Neutrophil (primary cell): Measurements from ENCODE around the gene TCEAL7.

Experiments
- H3K27ac ChIP-seq: fragments of 200-600 bp; sonication (generic); 2 replicates; pipeline ENCODE4 v1.5.1; 2016; ENCODE audit warnings: mild to moderate bottlenecking, moderate library complexity
- H3K27me3 ChIP-seq: fragments of 200-600 bp; sonication (generic); 2 replicates; pipeline ENCODE4 v1.6.0; 2016; ENCODE audit warnings: mild to moderate bottlenecking
- H3K36me3 ChIP-seq: fragments of 200-600 bp; sonication (generic); 2 replicates; pipeline ENCODE4 v1.5.1; 2017
- H3K4me1 ChIP-seq, 2 experiments: fragments of 200-600 bp in 1 of 2; sonication (generic) in 1 of 2; 1 replicate in 1 of 2; 2 replicates in 1 of 2; pipeline versions ENCODE4 v1.5.1 to v1.6.1; 2013 to 2016; ENCODE audit warnings: low read depth in 1 of 2, low read length in 1 of 2, mild to moderate bottlenecking in 1 of 2, moderate library complexity in 1 of 2; ENCODE audit not compliant: control insufficient read depth in 1 of 2, insufficient read depth in 1 of 2
- H3K4me3 ChIP-seq, 2 experiments: fragments of 200-600 bp in 1 of 2; sonication (generic) in 1 of 2; 1 replicate in 1 of 2; 2 replicates in 1 of 2; pipeline ENCODE4 v1.5.1; 2013 to 2016; ENCODE audit warnings: low read depth in 1 of 2, low read length in 1 of 2, mild to moderate bottlenecking in 1 of 2, moderate library complexity in 1 of 2
- H3K9me3 ChIP-seq: fragments of 200-600 bp; sonication (generic); 2 replicates; pipeline ENCODE4 v1.5.1; 2016
- TF ChIP-seq, protein P1 (sequence below): fragments of 200-600 bp; sonication (generic); IDR thresholded peaks from 2 replicates; pipeline ENCODE4 v1.5.1; 2016; ENCODE audit warnings: antibody characterized with exemption

Gene TCEAL7

DNA sequence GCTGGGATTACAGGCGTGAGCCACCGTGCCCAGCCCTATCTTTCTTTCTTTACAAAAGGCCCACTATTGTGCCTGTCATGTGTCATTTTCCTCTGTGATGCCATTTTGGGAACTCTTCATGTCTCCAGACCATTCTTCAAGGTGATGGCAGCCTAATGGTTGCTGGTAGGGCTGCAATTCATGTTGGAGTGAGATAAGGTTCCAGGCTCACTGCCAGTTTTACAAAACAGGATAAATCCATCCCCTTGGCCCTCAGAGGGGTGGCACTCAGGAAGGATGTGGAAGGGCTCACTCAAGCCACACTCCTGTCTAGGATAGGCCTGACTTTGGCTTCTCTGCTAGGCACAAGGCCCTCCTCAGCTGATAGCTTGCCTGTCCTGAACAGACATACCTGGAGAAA is 30.1 kb downstream of the TCEAL7 start:
- H3K4me3 ChIP-seq, result no peak overlapping the region
- TF ChIP-seq, protein P1, sequence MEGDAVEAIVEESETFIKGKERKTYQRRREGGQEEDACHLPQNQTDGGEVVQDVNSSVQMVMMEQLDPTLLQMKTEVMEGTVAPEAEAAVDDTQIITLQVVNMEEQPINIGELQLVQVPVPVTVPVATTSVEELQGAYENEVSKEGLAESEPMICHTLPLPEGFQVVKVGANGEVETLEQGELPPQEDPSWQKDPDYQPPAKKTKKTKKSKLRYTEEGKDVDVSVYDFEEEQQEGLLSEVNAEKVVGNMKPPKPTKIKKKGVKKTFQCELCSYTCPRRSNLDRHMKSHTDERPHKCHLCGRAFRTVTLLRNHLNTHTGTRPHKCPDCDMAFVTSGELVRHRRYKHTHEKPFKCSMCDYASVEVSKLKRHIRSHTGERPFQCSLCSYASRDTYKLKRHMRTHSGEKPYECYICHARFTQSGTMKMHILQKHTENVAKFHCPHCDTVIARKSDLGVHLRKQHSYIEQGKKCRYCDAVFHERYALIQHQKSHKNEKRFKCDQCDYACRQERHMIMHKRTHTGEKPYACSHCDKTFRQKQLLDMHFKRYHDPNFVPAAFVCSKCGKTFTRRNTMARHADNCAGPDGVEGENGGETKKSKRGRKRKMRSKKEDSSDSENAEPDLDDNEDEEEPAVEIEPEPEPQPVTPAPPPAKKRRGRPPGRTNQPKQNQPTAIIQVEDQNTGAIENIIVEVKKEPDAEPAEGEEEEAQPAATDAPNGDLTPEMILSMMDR, result no peak
- H3K36me3 ChIP-seq, result no peaks in the 10 kb centered on the region
- H3K9me3 ChIP-seq, result no peaks in the 10 kb centered on the region
- no peaks in the 10 kb centered on the region for H3K27me3 ChIP-seq
- no peak overlapping the region for H3K27ac ChIP-seq
- peaks cover 0 to 5% of the 10 kb centered on the region in 2 experiments for H3K4me1 ChIP-seq

- Histone ChIP-seq H3K4me1 (peaks cover 0 to 5% of the 10 kb centered on the region in 2 experiments), H3K27ac (no peak overlapping the region), H3K36me3 (no peaks in the 10 kb centered on the region), H3K9me3 (no peaks in the 10 kb centered on the region), H3K4me3 (no peak overlapping the region), H3K27me3 (no peaks in the 10 kb centered on the region)
- TF ChIP-seq, protein P1, result no peak
Measured at GRCh38 chrX:103360916-103361315, 30.9 kb downstream of the TCEAL7 start.

GRCh38 chrX:103361798-103362197 is 31.8 kb downstream of the TCEAL7 start:
- Histone ChIP-seq H3K27ac (no peak overlapping the region), H3K4me1 (no peaks in the 10 kb centered on the region)

GRCh38 chrX:103362474-103362873 is 32.4 kb downstream of the TCEAL7 start:
- H3K9me3 ChIP-seq, result no peaks in the 10 kb centered on the region
- H3K4me1 ChIP-seq, result no peaks in the 10 kb centered on the region
- H3K4me3 ChIP-seq, result no peak overlapping the region
- H3K27ac ChIP-seq, result no peak overlapping the region
- no peaks in the 10 kb centered on the region for H3K36me3 ChIP-seq
- TF ChIP-seq, protein P1, result no peak
- H3K27me3 ChIP-seq, result no peaks in the 10 kb centered on the region

More at GRCh38 chrX:103361798-103362197, 31.8 kb downstream of the TCEAL7 start:
- Histone ChIP-seq H3K27me3 (no peaks in the 10 kb centered on the region), H3K36me3 (no peaks in the 10 kb centered on the region), H3K4me3 (no peak overlapping the region), H3K9me3 (no peaks in the 10 kb centered on the region)
- TF ChIP-seq, protein P1, result no peak

DNA sequence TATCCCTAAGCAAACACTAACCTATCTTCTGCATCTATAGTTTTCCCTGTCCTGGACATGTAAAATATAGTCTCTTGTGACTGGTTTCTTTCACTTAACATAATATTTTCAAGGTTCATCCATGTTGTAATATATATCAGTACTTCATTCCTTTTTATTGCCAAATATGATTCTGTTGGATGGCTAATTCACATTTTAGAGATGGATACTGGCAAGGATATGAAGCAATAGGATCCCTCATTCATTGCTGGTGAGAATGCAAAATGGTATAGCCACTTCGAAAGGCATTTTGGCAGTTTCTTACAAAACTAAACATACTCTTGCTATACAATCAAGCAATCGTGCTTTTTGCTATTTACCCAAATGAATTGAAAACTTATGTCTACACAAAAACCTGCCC is 33.0 kb downstream of the TCEAL7 start:
- Histone ChIP-seq H3K4me3 (no peak overlapping the region), H3K9me3 (no peaks in the 10 kb centered on the region), H3K27me3 (no peaks in the 10 kb centered on the region), H3K4me1 (no peaks in the 10 kb centered on the region), H3K27ac (no peak overlapping the region), H3K36me3 (no peaks in the 10 kb centered on the region)
- TF ChIP-seq, protein P1, result no peak

DNA sequence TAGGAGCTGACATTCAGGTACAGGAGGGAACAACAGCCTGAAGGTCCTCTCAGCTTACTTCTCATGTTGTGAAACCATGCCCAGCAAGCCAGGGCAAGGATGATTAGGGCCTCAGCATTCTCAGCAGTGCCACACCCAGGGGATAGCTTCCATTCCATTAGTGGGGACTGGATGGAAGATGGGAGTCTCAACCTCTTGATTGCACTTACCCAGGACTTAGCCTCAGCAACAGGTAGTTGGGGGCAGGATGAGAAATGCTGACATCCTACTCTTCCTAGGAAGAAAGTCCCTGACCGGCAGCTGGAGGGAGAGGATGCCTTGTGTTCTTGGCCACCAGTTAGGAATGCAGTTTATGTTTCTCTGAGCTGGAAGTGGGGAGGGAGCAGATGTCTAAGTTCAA is 37.5 kb downstream of the TCEAL7 start:
- Histone ChIP-seq H3K27me3 (no peaks in the 10 kb centered on the region), H3K4me1 (no peaks in the 10 kb centered on the region), H3K9me3 (no peaks in the 10 kb centered on the region), H3K4me3 (no peak overlapping the region), H3K27ac (no peak overlapping the region), H3K36me3 (no peaks in the 10 kb centered on the region)
- TF ChIP-seq, protein P1, result no peak
